HCT116 (cell line): ENCODE results near the gene TMEM156. TPM values are rescaled to one million over a fixed set of nuclear protein-coding genes. Genes with fewer than 3 reads are reported as not detected.

Experiments
- ATAC-seq: fragments of 200-7000 bp; cut with Tn5 transposase; 2 replicates; pipeline ENCODE4 v1.9.1; 2020; ENCODE audit warnings: mild to moderate bottlenecking, moderate library complexity
- BruUV-seq: library from RNA; stranded (reverse); fragments of 400-500 nt; replicated peaks from 2 replicates; lab custom pipeline; 2021; lab: Mats Ljungman, UMichigan
- CTCF ChIA-PET: fragments of 300-600 bp; sonication (Branson Sonifier 250); formaldehyde crosslinking; loops from one replicate; lab custom pipeline; 2021; ENCODE audit warnings: antibody characterized with exemption; lab: Charles Lee
- POLR2A ChIA-PET: fragments of 300-600, 350-600 bp; sonication (Branson Sonifier 250); formaldehyde crosslinking; loops from one replicate; lab custom pipeline; 2021; ENCODE audit warnings: antibody characterized with exemption; lab: Charles Lee
- RAD21 ChIA-PET, 2 experiments: fragments of 300-600 bp; sonication (Branson Sonifier 250); formaldehyde crosslinking; loops; one replicate each; lab custom pipeline; 2023; ENCODE audit warnings: low total read pairs in 2 of 2; ENCODE audit not compliant: uncharacterized antibody in 2 of 2, unreplicated experiment in 2 of 2, low non-redundant PET in 1 of 2; lab: Charles Lee
- DNase-seq: peaks from one replicate; pipeline ENCODE4 v3.0.0-alpha.2; 2010; ENCODE audit warnings: low read depth, low spot score
- H2AFZ ChIP-seq: fragments of 200-600 bp; shearing (Covaris generic), sonication (generic); 2 replicates; pipeline ENCODE4 v1.6.1; 2017; ENCODE audit warnings: low read depth, mixed run types, mixed read lengths, antibody characterized with exemption, low read length; ENCODE audit not compliant: poor library complexity, severe bottlenecking
- H3K27ac ChIP-seq: 2 replicates; pipeline ENCODE4 v1.5.1; 2012; ENCODE audit warnings: low read depth, low read length
- H3K27me3 ChIP-seq: fragments of 200-600 bp; sonication (generic); 2 replicates; pipeline ENCODE4 v1.6.1; 2016; ENCODE audit warnings: mixed run types, low read length, mixed read lengths; ENCODE audit not compliant: insufficient read depth
- H3K36me3 ChIP-seq, 2 experiments: fragments of 200-500 bp in 1 of 2; fragments of 200-600 bp in 1 of 2; sonication (Bioruptor generic) in 1 of 2; sonication (generic) in 1 of 2; 2 replicates each; pipeline versions ENCODE4 v1.5.1 to v1.6.1; 2014 to 2016; ENCODE audit warnings: low read length in 2 of 2, inconsistent platforms in 1 of 2, mixed read lengths in 1 of 2, mixed run types in 1 of 2; ENCODE audit not compliant: insufficient read depth in 2 of 2, control insufficient read depth in 1 of 2
- H3K4me1 ChIP-seq, 2 experiments: fragments of 200-600 bp in 1 of 2; sonication (generic) in 1 of 2; 2 replicates each; pipeline versions ENCODE4 v1.5.1 to v1.6.1; 2012 to 2017; ENCODE audit warnings: low read length in 2 of 2, inconsistent platforms in 1 of 2, mild to moderate bottlenecking in 1 of 2, mixed read lengths in 1 of 2, mixed run types in 1 of 2, moderate library complexity in 1 of 2; ENCODE audit not compliant: insufficient read depth in 2 of 2, control insufficient read depth in 1 of 2
- H3K4me2 ChIP-seq: fragments of 200-600 bp; sonication (generic); 2 replicates; pipeline ENCODE4 v1.6.1; 2017; ENCODE audit warnings: mixed run types, low read length, mixed read lengths
- H3K4me3 ChIP-seq, 2 experiments: fragments of 200-600 bp in 1 of 2; sonication (generic) in 1 of 2; replicated peaks in 1 of 2; 2 replicates each; pipeline ENCODE4 v1.5.1; 2011 to 2016; ENCODE audit warnings: low read length in 2 of 2, control low read depth in 1 of 2, low read depth in 1 of 2, mild to moderate bottlenecking in 1 of 2, mixed read lengths in 1 of 2, mixed run types in 1 of 2
- H3K79me2 ChIP-seq: fragments of 200-600 bp; sonication (generic); 2 replicates; pipeline ENCODE4 v1.6.1; 2017; ENCODE audit warnings: mild to moderate bottlenecking, mixed run types, low read length, moderate library complexity, mixed read lengths; ENCODE audit not compliant: insufficient read depth
- H3K9ac ChIP-seq: fragments of 200-600 bp; sonication (generic); 2 replicates; pipeline ENCODE4 v1.6.1; 2016; ENCODE audit warnings: low read length, mixed read lengths
- H3K9me2 ChIP-seq: fragments of 200-600 bp; sonication (generic), shearing (Covaris generic); 2 replicates; pipeline ENCODE4 v1.6.1; 2017; ENCODE audit warnings: mixed run types, mild to moderate bottlenecking, moderate library complexity; ENCODE audit not compliant: insufficient read depth
- H3K9me3 ChIP-seq, 2 experiments: fragments of 200-500 bp in 1 of 2; fragments of 200-600 bp in 1 of 2; sonication (Bioruptor generic) in 1 of 2; sonication (generic) in 1 of 2; 2 replicates each; pipeline ENCODE4 v1.6.1; 2014 to 2017; ENCODE audit warnings: low read length in 2 of 2, mixed read lengths in 2 of 2, inconsistent platforms in 1 of 2, low read depth in 1 of 2, mild to moderate bottlenecking in 1 of 2, mixed run types in 1 of 2, moderate library complexity in 1 of 2; ENCODE audit not compliant: control insufficient read depth in 1 of 2, insufficient read depth in 1 of 2
- H4K20me1 ChIP-seq: fragments of 200-600 bp; sonication (generic), shearing (Covaris generic); 2 replicates; pipeline ENCODE4 v1.6.1; 2017; ENCODE audit warnings: mixed run types, mild to moderate bottlenecking, moderate library complexity; ENCODE audit not compliant: insufficient read depth
- CBX3 ChIP-seq: IDR thresholded peaks from 2 replicates; pipeline ENCODE4 v1.6.1; 2012; ENCODE audit warnings: low read depth
- CEBPB ChIP-seq: IDR thresholded peaks from 2 replicates; pipeline ENCODE4 v1.6.1; 2012; ENCODE audit warnings: low read depth
- EGR1 ChIP-seq: IDR thresholded peaks from 2 replicates; pipeline ENCODE4 v1.6.1; 2012; ENCODE audit warnings: low read depth
- ELF1 ChIP-seq: IDR thresholded peaks from 2 replicates; pipeline ENCODE4 v1.6.1; 2012; ENCODE audit warnings: low read depth, borderline replicate concordance
- EZH2phosphoT487 ChIP-seq: fragments of 200-600 bp; IDR thresholded peaks from 2 replicates; pipeline ENCODE4 v1.6.1; 2018; ENCODE audit warnings: antibody characterized with exemption, borderline replicate concordance
- FOSL1 ChIP-seq: IDR thresholded peaks from 2 replicates; pipeline ENCODE4 v1.6.1; 2012; ENCODE audit warnings: low read depth
- POLR2AphosphoS5 ChIP-seq: IDR thresholded peaks from 2 replicates; pipeline ENCODE4 v1.6.1; 2011; ENCODE audit warnings: mild to moderate bottlenecking, low read depth, low read length, moderate library complexity
- RAD21 ChIP-seq: IDR thresholded peaks from 2 replicates; pipeline ENCODE4 v1.6.1; 2012; ENCODE audit warnings: low read depth, mild to moderate bottlenecking
- SIN3A ChIP-seq: IDR thresholded peaks from 2 replicates; pipeline ENCODE4 v1.6.1; 2012; ENCODE audit warnings: low read depth
- SP1 ChIP-seq: IDR thresholded peaks from 2 replicates; pipeline ENCODE4 v1.6.1; 2012; ENCODE audit warnings: low read depth
- SRF ChIP-seq: IDR thresholded peaks from 2 replicates; pipeline ENCODE4 v1.6.1; 2012; ENCODE audit warnings: low read depth
- TCF7L2 ChIP-seq: IDR thresholded peaks from 2 replicates; pipeline ENCODE4 v1.7.0; 2011; ENCODE audit warnings: borderline replicate concordance, inconsistent platforms; ENCODE audit not compliant: insufficient read depth, insufficient read length; ENCODE audit errors: extremely low read depth
- ZFX ChIP-seq: fragments of 450-650 bp; IDR thresholded peaks from 2 replicates; pipeline ENCODE4 v1.6.1; 2017
- ZNF274 ChIP-seq: fragments of 200-500 bp; sonication (Bioruptor generic); IDR thresholded peaks from 2 replicates; pipeline ENCODE4 v1.6.1; 2014; ENCODE audit warnings: mild to moderate bottlenecking, low read depth, low read length, inconsistent platforms
- intact Hi-C: fragments of 100-400 bp; cut with micrococcal nuclease; formaldehyde crosslinking; loops from 2 replicates; pipeline ENCODE4 v1.10.0; 2022
- total RNA-seq: library from RNA; stranded (reverse); gene quantifications from one replicate; pipeline ENCODE4 v1.2.1, GENCODE V29; 2021; ENCODE audit not compliant: unreplicated experiment
- TF ChIP-seq, protein P1 (sequence below), 3 experiments: fragments of 200-600 bp in 1 of 3; sonication (generic) in 1 of 3; IDR thresholded peaks in 2 of 3; conservative IDR thresholded peaks in 1 of 3; 2 replicates each; pipeline ENCODE4 v1.5.1; 2012 to 2017; ENCODE audit warnings: low read depth in 2 of 3, low read length in 2 of 3, antibody characterized with exemption in 1 of 3, borderline replicate concordance in 1 of 3, control low read depth in 1 of 3, mild to moderate bottlenecking in 1 of 3, mixed read lengths in 1 of 3, mixed run types in 1 of 3, moderate library complexity in 1 of 3; ENCODE audit not compliant: insufficient read depth in 1 of 3
- TF ChIP-seq, protein P2 (sequence below): IDR thresholded peaks from 2 replicates; pipeline ENCODE4 v1.6.1; 2011; ENCODE audit warnings: mild to moderate bottlenecking, low read length, moderate library complexity; ENCODE audit not compliant: insufficient replicate concordance; ENCODE audit errors: extremely low read depth
- TF ChIP-seq, protein P3 (sequence below): IDR thresholded peaks from 2 replicates; pipeline ENCODE4 v1.6.1; 2012; ENCODE audit warnings: low read depth
- TF ChIP-seq, protein P4 (sequence below): IDR thresholded peaks from 2 replicates; pipeline ENCODE4 v1.6.1; 2012

Gene TMEM156
- total RNA-seq, 1 experiment from 2014 or later, result 0.22 TPM

DNA sequence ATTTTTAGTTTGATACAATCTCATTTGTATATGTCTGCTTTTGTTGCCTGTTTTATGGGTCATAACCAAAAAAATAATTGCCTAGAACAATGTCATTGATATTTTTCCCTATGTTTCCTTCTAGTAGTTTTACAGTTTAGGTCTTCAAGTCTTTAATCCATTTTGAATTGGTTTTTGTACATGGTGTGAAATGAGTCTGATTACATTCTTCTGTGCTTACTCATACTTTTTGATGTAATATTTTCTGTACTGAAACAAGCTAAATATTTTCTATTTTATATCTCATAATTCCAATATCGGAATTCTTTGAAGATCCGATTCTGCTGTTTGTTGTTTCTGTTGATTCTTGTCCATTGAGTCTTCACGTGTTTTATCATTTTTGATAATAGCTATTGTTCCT, 10.6 kb downstream of the TMEM156 start:
- intact Hi-C loops, result no loop called here
- RAD21 ChIA-PET, result no interaction called here

More for the DNA sequence above, 10.6 kb downstream of the TMEM156 start:
- Histone ChIP-seq H3K36me3 (no peaks in the 10 kb centered on the region), H3K4me3 (no peak overlapping the region), H3K9me2 (no peaks in the 10 kb centered on the region), H3K27ac (no peak overlapping the region), H3K4me1 (peaks cover 0 to 4% of the 10 kb centered on the region in 2 experiments; a peak in 1 of 4 replicates), H3K27me3 (no peaks in the 10 kb centered on the region), H3K79me2 (no peaks in the 10 kb centered on the region), H3K9me3 (no peaks in the 10 kb centered on the region), H3K4me2 (no peak overlapping the region), H2AFZ (no peak overlapping the region), H4K20me1 (no peaks in the 10 kb centered on the region), H3K9ac (no peak overlapping the region)
- DNase-seq (no peak), ATAC-seq (no peak)
- ChIA-PET CTCF (no interaction called here), POLR2A (no interaction called here)
- TF ChIP-seq TCF7L2 (no peak), CBX3 (no peak), FOSL1 (no peak), EGR1 (no peak), ELF1 (no peak), POLR2AphosphoS5 (no peak), ZNF274 (no peak), ZFX (no peak), CEBPB (no peak), RAD21 (no peak), SP1 (no peak), EZH2phosphoT487 (no peak), SRF (no peak), SIN3A (no peak)
- TF ChIP-seq, protein P1, sequence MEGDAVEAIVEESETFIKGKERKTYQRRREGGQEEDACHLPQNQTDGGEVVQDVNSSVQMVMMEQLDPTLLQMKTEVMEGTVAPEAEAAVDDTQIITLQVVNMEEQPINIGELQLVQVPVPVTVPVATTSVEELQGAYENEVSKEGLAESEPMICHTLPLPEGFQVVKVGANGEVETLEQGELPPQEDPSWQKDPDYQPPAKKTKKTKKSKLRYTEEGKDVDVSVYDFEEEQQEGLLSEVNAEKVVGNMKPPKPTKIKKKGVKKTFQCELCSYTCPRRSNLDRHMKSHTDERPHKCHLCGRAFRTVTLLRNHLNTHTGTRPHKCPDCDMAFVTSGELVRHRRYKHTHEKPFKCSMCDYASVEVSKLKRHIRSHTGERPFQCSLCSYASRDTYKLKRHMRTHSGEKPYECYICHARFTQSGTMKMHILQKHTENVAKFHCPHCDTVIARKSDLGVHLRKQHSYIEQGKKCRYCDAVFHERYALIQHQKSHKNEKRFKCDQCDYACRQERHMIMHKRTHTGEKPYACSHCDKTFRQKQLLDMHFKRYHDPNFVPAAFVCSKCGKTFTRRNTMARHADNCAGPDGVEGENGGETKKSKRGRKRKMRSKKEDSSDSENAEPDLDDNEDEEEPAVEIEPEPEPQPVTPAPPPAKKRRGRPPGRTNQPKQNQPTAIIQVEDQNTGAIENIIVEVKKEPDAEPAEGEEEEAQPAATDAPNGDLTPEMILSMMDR (IDR thresholded peaks at IDR 0.05 in 2 of 3, conservative IDR thresholded peaks at IDR 0.05 in 1 of 3; ENCODE audit: borderline replicate concordance in 1 of 3, insufficient read depth in 1 of 3, low read depth in 2 of 3, low read length in 2 of 3), result no peak
- TF ChIP-seq, protein P2, sequence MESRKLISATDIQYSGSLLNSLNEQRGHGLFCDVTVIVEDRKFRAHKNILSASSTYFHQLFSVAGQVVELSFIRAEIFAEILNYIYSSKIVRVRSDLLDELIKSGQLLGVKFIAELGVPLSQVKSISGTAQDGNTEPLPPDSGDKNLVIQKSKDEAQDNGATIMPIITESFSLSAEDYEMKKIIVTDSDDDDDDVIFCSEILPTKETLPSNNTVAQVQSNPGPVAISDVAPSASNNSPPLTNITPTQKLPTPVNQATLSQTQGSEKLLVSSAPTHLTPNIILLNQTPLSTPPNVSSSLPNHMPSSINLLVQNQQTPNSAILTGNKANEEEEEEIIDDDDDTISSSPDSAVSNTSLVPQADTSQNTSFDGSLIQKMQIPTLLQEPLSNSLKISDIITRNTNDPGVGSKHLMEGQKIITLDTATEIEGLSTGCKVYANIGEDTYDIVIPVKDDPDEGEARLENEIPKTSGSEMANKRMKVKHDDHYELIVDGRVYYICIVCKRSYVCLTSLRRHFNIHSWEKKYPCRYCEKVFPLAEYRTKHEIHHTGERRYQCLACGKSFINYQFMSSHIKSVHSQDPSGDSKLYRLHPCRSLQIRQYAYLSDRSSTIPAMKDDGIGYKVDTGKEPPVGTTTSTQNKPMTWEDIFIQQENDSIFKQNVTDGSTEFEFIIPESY, result no peak
- TF ChIP-seq, protein P3, sequence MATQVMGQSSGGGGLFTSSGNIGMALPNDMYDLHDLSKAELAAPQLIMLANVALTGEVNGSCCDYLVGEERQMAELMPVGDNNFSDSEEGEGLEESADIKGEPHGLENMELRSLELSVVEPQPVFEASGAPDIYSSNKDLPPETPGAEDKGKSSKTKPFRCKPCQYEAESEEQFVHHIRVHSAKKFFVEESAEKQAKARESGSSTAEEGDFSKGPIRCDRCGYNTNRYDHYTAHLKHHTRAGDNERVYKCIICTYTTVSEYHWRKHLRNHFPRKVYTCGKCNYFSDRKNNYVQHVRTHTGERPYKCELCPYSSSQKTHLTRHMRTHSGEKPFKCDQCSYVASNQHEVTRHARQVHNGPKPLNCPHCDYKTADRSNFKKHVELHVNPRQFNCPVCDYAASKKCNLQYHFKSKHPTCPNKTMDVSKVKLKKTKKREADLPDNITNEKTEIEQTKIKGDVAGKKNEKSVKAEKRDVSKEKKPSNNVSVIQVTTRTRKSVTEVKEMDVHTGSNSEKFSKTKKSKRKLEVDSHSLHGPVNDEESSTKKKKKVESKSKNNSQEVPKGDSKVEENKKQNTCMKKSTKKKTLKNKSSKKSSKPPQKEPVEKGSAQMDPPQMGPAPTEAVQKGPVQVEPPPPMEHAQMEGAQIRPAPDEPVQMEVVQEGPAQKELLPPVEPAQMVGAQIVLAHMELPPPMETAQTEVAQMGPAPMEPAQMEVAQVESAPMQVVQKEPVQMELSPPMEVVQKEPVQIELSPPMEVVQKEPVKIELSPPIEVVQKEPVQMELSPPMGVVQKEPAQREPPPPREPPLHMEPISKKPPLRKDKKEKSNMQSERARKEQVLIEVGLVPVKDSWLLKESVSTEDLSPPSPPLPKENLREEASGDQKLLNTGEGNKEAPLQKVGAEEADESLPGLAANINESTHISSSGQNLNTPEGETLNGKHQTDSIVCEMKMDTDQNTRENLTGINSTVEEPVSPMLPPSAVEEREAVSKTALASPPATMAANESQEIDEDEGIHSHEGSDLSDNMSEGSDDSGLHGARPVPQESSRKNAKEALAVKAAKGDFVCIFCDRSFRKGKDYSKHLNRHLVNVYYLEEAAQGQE, result no peak
- TF ChIP-seq, protein P4, sequence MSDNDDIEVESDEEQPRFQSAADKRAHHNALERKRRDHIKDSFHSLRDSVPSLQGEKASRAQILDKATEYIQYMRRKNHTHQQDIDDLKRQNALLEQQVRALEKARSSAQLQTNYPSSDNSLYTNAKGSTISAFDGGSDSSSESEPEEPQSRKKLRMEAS, result no peak
- no TSS peak for BruUV-seq
